Measurements from ENCODE around the gene BBS9.

The BBS9 gene

DNA sequence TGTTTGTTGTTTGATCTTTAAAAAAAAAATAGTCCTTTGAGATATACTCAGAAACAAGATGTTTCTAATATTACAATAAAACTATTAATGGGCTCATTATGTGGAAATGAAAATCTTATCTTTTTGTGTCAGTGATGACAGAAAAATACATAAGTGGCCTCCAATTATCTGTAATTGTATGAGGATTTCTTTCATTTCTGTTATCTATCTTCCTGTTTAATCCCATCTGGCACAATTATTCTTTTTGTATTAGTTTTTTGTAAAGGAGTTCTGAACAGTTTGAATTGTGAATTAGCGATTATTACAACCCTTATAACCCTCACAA, 270.8 kb downstream of the BBS9 start:
- no peak for TF ChIP-seq EZH2phosphoT487 (IDR thresholded peaks at IDR 0.05; ENCODE audit: borderline replicate concordance)
- TF ChIP-seq, protein P1, sequence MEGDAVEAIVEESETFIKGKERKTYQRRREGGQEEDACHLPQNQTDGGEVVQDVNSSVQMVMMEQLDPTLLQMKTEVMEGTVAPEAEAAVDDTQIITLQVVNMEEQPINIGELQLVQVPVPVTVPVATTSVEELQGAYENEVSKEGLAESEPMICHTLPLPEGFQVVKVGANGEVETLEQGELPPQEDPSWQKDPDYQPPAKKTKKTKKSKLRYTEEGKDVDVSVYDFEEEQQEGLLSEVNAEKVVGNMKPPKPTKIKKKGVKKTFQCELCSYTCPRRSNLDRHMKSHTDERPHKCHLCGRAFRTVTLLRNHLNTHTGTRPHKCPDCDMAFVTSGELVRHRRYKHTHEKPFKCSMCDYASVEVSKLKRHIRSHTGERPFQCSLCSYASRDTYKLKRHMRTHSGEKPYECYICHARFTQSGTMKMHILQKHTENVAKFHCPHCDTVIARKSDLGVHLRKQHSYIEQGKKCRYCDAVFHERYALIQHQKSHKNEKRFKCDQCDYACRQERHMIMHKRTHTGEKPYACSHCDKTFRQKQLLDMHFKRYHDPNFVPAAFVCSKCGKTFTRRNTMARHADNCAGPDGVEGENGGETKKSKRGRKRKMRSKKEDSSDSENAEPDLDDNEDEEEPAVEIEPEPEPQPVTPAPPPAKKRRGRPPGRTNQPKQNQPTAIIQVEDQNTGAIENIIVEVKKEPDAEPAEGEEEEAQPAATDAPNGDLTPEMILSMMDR (conservative IDR thresholded peaks at IDR 0.05; ENCODE audit: low read length) = no peak
- Histone ChIP-seq H3K4me1 (ENCODE audit: insufficient read depth, low read length, poor library complexity, severe bottlenecking) (no peaks in the 10 kb centered on the region), H3K9me3 (ENCODE audit: insufficient read depth, low read depth, low read length) (no peaks in the 10 kb centered on the region), H3K4me3 (ENCODE audit: low read length, poor library complexity, severe bottlenecking) (no peak overlapping the region), H3K9ac (ENCODE audit: low read depth, low read length, poor library complexity, severe bottlenecking) (no peak overlapping the region), H3F3A (ENCODE audit: low read depth) (no peaks in the 10 kb centered on the region), H3K79me2 (ENCODE audit: insufficient read depth, low read length) (no peaks in the 10 kb centered on the region), H2AFZ (ENCODE audit: low read length) (no peak overlapping the region), H3K27me3 (ENCODE audit: insufficient read depth, low read length, poor library complexity, severe bottlenecking) (no peaks in the 10 kb centered on the region), H4K20me1 (ENCODE audit: insufficient read depth, low read length, poor library complexity, severe bottlenecking) (no peaks in the 10 kb centered on the region), H3K9me2 (replicated peaks; ENCODE audit: low read depth, low read length) (no peaks in the 10 kb centered on the region), H3K36me3 (ENCODE audit: insufficient read depth, low read length) (no peaks in the 10 kb centered on the region), H3K4me2 (ENCODE audit: low read depth, low read length, poor library complexity, severe bottlenecking) (no peak overlapping the region)

DNA sequence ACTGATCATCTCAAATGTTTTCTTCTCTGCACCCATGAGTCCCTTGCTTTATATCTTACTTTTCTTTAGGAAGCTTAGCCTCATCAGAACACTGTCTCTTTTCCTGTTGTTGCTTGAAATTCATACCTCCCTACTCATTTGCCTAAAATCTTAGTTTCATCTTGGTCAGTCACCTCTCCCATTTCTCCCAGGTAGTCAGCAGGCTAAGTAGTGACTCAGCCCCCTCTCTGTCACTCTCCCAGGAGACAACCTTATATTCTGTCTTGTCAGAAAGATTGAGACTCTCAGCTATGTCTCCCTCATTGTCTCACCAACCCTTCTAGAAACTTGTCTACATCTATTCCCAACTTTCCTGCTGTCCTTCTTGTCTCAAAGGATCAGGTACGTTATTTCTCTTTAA, 280.9 kb downstream of the BBS9 start:
- TF ChIP-seq, protein P1 (conservative IDR thresholded peaks at IDR 0.05; ENCODE audit: low read length) = no peak
- TF ChIP-seq EZH2phosphoT487 (IDR thresholded peaks at IDR 0.05; ENCODE audit: borderline replicate concordance) = no peak
- no peak overlapping the region for H3K9ac ChIP-seq (ENCODE audit: low read depth, low read length, poor library complexity, severe bottlenecking)
- no peaks in the 10 kb centered on the region for H3K9me2 ChIP-seq (replicated peaks; ENCODE audit: low read depth, low read length)

DNA sequence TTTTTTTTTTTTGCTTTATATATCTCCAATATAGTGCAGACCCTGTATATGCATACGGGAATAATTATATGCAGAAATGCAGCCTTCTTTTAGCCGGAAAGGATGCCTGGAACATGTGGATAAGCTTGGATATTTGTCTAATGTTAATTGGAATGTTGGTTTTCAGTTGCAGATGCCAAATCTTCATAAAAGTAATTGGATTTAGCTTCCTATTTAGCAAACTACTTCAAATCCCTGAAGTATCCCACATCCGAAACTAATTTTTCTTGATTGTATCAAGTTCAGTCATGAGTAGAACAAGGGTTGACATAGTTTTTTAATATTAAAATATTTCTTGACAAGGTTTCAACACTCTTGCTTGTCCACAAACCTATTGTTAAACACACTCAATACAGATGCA, 281.7 kb downstream of the BBS9 start:
- Histone ChIP-seq H3K4me3 (ENCODE audit: low read length, poor library complexity, severe bottlenecking) (no peak overlapping the region), H3K9me3 (ENCODE audit: insufficient read depth, low read depth, low read length) (no peaks in the 10 kb centered on the region), H3K4me2 (ENCODE audit: low read depth, low read length, poor library complexity, severe bottlenecking) (no peak overlapping the region), H3K9me2 (replicated peaks; ENCODE audit: low read depth, low read length) (no peaks in the 10 kb centered on the region), H3K9ac (ENCODE audit: low read depth, low read length, poor library complexity, severe bottlenecking) (no peak overlapping the region), H3K79me2 (ENCODE audit: insufficient read depth, low read length) (no peaks in the 10 kb centered on the region), H3F3A (ENCODE audit: low read depth) (no peaks in the 10 kb centered on the region), H3K4me1 (ENCODE audit: insufficient read depth, low read length, poor library complexity, severe bottlenecking) (no peaks in the 10 kb centered on the region), H2AFZ (ENCODE audit: low read length) (no peak overlapping the region), H4K20me1 (ENCODE audit: insufficient read depth, low read length, poor library complexity, severe bottlenecking) (no peaks in the 10 kb centered on the region), H3K36me3 (ENCODE audit: insufficient read depth, low read length) (no peaks in the 10 kb centered on the region), H3K27me3 (ENCODE audit: insufficient read depth, low read length, poor library complexity, severe bottlenecking) (no peaks in the 10 kb centered on the region)
- TF ChIP-seq, protein P1 (conservative IDR thresholded peaks at IDR 0.05; ENCODE audit: low read length) = no peak
- TF ChIP-seq EZH2phosphoT487 (IDR thresholded peaks at IDR 0.05; ENCODE audit: borderline replicate concordance) = no peak

More for the DNA sequence above, 280.9 kb downstream of the BBS9 start:
- Histone ChIP-seq H2AFZ (ENCODE audit: low read length) (no peak overlapping the region), H3K9me3 (ENCODE audit: insufficient read depth, low read depth, low read length) (no peaks in the 10 kb centered on the region), H3K79me2 (ENCODE audit: insufficient read depth, low read length) (no peaks in the 10 kb centered on the region), H3F3A (ENCODE audit: low read depth) (no peaks in the 10 kb centered on the region), H3K36me3 (ENCODE audit: insufficient read depth, low read length) (no peaks in the 10 kb centered on the region), H3K27me3 (ENCODE audit: insufficient read depth, low read length, poor library complexity, severe bottlenecking) (no peaks in the 10 kb centered on the region), H3K4me3 (ENCODE audit: low read length, poor library complexity, severe bottlenecking) (no peak overlapping the region), H3K4me2 (ENCODE audit: low read depth, low read length, poor library complexity, severe bottlenecking) (no peak overlapping the region), H3K4me1 (ENCODE audit: insufficient read depth, low read length, poor library complexity, severe bottlenecking) (no peaks in the 10 kb centered on the region), H4K20me1 (ENCODE audit: insufficient read depth, low read length, poor library complexity, severe bottlenecking) (no peaks in the 10 kb centered on the region)

Data from Loucy (cell line).